ACC112 (cell line): ENCODE data around the gene PDE3B.
"Not testable (repeated sequence)": the region's sequence is repeated elsewhere in the genome, so short reads cannot be mapped to it uniquely, and the experiment has no call there.

Experiments used
- H2AFZ ChIP-seq: fragments of 200-600 bp; sonication (generic); one replicate; pipeline ENCODE4 v1.6.0; 2017; ENCODE audit warnings: antibody characterized with exemption, low read length; ENCODE audit not compliant: unreplicated experiment
- H3K27ac ChIP-seq: fragments of 200-600 bp; sonication (generic); 2 replicates; pipeline ENCODE4 v1.5.1; 2014; ENCODE audit warnings: low read depth, mild to moderate bottlenecking, antibody characterized with exemption, low read length, moderate library complexity
- H3K27me3 ChIP-seq: fragments of 200-600 bp; sonication (generic); 2 replicates; pipeline ENCODE4 v1.6.1; 2014; ENCODE audit warnings: mild to moderate bottlenecking, antibody characterized with exemption, low read length, moderate library complexity, mixed read lengths; ENCODE audit not compliant: insufficient read depth
- H3K36me3 ChIP-seq: fragments of 200-600 bp; sonication (generic); 2 replicates; pipeline ENCODE4 v1.6.1; 2016; ENCODE audit warnings: mild to moderate bottlenecking, antibody characterized with exemption, low read length, moderate library complexity, mixed read lengths; ENCODE audit not compliant: insufficient read depth
- H3K4me1 ChIP-seq: fragments of 200-600 bp; sonication (generic); one replicate; pipeline ENCODE4 v1.6.1; 2016; ENCODE audit warnings: low read length, mixed read lengths; ENCODE audit not compliant: insufficient read depth, unreplicated experiment, control insufficient read depth
- H3K4me3 ChIP-seq: fragments of 200-600 bp; sonication (generic); 2 replicates; pipeline ENCODE4 v1.5.1; 2014; ENCODE audit warnings: mild to moderate bottlenecking, low read depth, low read length
- H3K79me2 ChIP-seq: fragments of 200-600 bp; sonication (generic); one replicate; pipeline ENCODE4 v1.6.0; 2016; ENCODE audit warnings: low read length; ENCODE audit not compliant: control insufficient read depth, unreplicated experiment, insufficient read depth

The PDE3B gene

GRCh38 chr11:14677146-14677545 is 33.5 kb downstream of the PDE3B start:
- Histone ChIP-seq H2AFZ (no peak overlapping the region), H3K79me2 (no peaks in the 10 kb centered on the region), H3K27me3 (no peaks in the 10 kb centered on the region), H3K4me3 (no peak overlapping the region), H3K36me3 (no peaks in the 10 kb centered on the region), H3K4me1 (no peaks in the 10 kb centered on the region), H3K27ac (no peak overlapping the region)

DNA sequence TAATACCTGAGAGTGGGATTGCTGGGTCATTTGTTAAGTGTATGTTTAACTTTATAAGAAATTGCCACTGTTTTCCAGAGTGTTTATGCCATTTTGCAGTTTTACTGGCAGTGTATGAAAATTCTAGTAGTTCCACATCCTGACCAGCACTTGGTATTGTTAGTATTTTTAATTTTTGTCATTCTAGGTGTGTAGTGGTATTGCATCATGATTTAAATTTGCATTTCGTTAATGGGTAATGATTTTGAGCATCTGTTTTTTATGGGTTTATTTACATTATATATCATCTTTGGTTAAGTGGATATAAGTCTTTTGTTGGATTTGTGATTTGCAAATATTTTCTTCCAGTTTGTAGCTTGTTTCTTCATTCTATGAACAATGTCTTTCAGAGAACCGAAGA is 34.7 kb downstream of the PDE3B start:
- Histone ChIP-seq H3K27me3 (no peaks in the 10 kb centered on the region), H3K27ac (no peak overlapping the region), H3K36me3 (no peaks in the 10 kb centered on the region), H2AFZ (no peak overlapping the region), H3K79me2 (no peaks in the 10 kb centered on the region), H3K4me1 (no peaks in the 10 kb centered on the region), H3K4me3 (no peak overlapping the region)

DNA sequence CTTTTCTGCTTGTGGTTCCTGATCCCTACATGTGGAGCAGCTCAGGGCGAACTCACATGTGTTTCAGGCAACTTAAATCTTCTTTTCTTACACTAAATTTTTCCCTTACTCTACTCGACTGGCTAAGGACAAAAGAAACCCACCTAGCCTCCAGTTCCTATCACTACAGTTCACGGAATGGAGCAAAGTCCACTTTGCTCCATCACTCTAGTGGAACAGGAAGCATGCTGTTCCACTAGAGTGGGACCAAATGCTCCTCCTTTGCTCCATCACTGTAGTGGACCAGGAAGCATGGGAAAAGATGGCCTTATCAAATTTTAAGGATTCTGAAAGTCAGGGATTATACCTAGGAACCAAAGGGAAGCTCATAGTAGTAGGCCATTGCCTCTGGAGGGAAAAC is 36.1 kb downstream of the PDE3B start:
- H2AFZ ChIP-seq, result no peak overlapping the region
- H3K79me2 ChIP-seq, result no peaks in the 10 kb centered on the region
- H3K36me3 ChIP-seq, result no peaks in the 10 kb centered on the region
- no peak overlapping the region for H3K27ac ChIP-seq
- no peaks in the 10 kb centered on the region for H3K4me1 ChIP-seq
- no peak overlapping the region for H3K4me3 ChIP-seq
- no peaks in the 10 kb centered on the region for H3K27me3 ChIP-seq

GRCh38 chr11:14684234-14684915 is 40.8 kb downstream of the PDE3B start:
- H3K4me3 ChIP-seq, H3K27ac ChIP-seq, H3K4me1 ChIP-seq, H3K27me3 ChIP-seq, H3K36me3 ChIP-seq, H3K79me2 ChIP-seq, H2AFZ ChIP-seq: not testable (repeated sequence)

GRCh38 chr11:14687456-14687855 is 43.9 kb downstream of the PDE3B start:
- H3K4me3 ChIP-seq, result no peak overlapping the region
- H2AFZ ChIP-seq, result no peak overlapping the region
- H3K4me1 ChIP-seq, result no peaks in the 10 kb centered on the region
- H3K27me3 ChIP-seq, result no peaks in the 10 kb centered on the region
- H3K36me3 ChIP-seq, result no peaks in the 10 kb centered on the region
- H3K79me2 ChIP-seq, result no peaks in the 10 kb centered on the region
- no peak overlapping the region for H3K27ac ChIP-seq

- H3K27me3 ChIP-seq, result no peaks in the 10 kb centered on the region
- no peaks in the 10 kb centered on the region for H3K4me1 ChIP-seq
- H3K4me3 ChIP-seq, result no peak overlapping the region
- no peak overlapping the region for H3K27ac ChIP-seq
- H3K36me3 ChIP-seq, result no peaks in the 10 kb centered on the region
- no peaks in the 10 kb centered on the region for H3K79me2 ChIP-seq
- no peak overlapping the region for H2AFZ ChIP-seq
These were observed 44.5 kb downstream of the PDE3B start for GRCh38 chr11:14687943-14688627.

- H3K79me2 ChIP-seq, H3K36me3 ChIP-seq, H2AFZ ChIP-seq, H3K4me3 ChIP-seq, H3K4me1 ChIP-seq, H3K27ac ChIP-seq: not testable (repeated sequence)
- peaks cover 16% of the 10 kb centered on the region; the same call in 1 of the 2 replicates for H3K27me3 ChIP-seq
These were observed 52.1 kb downstream of the PDE3B start for GRCh38 chr11:14695656-14696055.

DNA sequence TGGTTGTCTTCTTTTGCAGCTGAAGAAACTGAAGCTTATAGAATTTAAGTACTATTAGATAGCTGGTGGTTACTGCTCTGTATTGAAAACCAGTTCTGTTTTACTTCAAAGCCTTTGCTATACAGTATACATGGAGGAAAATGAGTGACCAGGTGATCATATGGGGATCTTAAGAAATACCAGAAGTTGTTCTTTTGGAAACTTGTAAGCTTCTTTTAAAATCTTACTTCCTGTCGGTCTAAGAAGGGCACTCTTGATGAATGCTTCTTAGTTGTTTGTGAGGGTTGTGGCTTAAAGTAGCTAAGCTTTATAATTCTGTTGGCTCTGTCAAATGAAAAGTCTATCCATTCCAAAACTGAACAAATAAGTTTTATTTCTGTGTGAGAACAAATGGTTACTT is 55.2 kb downstream of the PDE3B start:
- no peaks in the 10 kb centered on the region for H3K79me2 ChIP-seq

DNA sequence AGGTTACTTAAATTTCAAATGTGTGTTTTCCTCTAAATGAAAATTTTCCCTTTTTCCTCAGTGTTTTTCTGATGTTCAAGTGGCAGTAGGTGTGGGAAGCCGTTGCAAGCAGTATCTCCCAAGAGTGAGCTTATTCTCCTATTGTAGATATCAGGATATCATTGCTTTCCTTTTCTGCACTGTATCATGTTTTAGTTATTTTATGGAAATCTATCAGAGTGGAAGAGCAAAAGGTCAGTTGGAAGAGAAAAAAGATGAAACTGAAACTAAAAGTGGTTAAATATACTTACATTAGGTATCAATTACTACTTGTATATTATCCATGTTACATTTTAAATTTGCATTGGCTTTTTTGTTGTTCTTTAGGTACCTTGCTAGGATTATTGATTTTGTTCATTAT is 57.0 kb downstream of the PDE3B start:
- no peaks in the 10 kb centered on the region for H3K79me2 ChIP-seq
- peaks cover 11% of the 10 kb centered on the region; the same call in 1 of the 2 replicates for H3K27me3 ChIP-seq
- no peak overlapping the region for H2AFZ ChIP-seq
- peak overlapping the region; percentile 40 for H3K4me3 ChIP-seq
- no peaks in the 10 kb centered on the region for H3K4me1 ChIP-seq
- no peaks in the 10 kb centered on the region for H3K36me3 ChIP-seq
- H3K27ac ChIP-seq, result no peak overlapping the region

More for the DNA sequence above, 55.2 kb downstream of the PDE3B start:
- Histone ChIP-seq H3K27ac (no peak overlapping the region), H3K4me3 (no peak overlapping the region), H2AFZ (no peak overlapping the region), H3K36me3 (no peaks in the 10 kb centered on the region), H3K4me1 (no peaks in the 10 kb centered on the region), H3K27me3 (peaks cover 12% of the 10 kb centered on the region; the same call in 1 of the 2 replicates)

- no peaks in the 10 kb centered on the region for H3K4me1 ChIP-seq
- no peaks in the 10 kb centered on the region for H3K36me3 ChIP-seq
- peaks cover 27% of the 10 kb centered on the region for H3K27me3 ChIP-seq
- H3K79me2 ChIP-seq, result no peaks in the 10 kb centered on the region
- H2AFZ ChIP-seq, result no peak overlapping the region
- H3K4me3 ChIP-seq, result no peak overlapping the region
- H3K27ac ChIP-seq, result no peak overlapping the region
These were observed 59.2 kb downstream of the PDE3B start for GRCh38 chr11:14702760-14703159.

DNA sequence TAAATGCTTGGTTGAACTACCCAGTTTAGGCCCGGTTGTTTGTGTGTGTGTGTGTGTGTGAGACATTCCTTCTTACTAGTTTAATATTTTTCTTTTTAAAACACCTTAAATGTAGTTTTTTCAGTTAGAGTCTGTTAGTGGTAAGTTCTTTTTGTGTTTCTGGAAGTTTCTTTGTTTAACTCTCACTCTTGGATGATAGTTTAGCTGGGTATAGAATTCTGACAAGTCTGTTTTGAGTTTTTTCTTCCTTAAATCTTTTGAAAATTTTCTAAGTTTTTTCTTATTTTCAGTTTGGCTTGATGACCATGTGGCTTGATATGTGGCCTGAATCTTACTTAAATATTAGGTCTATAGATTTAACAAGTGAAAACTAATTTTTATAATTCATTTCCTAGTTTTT is 60.1 kb downstream of the PDE3B start:
- no peak overlapping the region for H2AFZ ChIP-seq
- no peaks in the 10 kb centered on the region for H3K4me1 ChIP-seq
- no peaks in the 10 kb centered on the region for H3K36me3 ChIP-seq
- no peak overlapping the region for H3K4me3 ChIP-seq
- H3K79me2 ChIP-seq, result no peaks in the 10 kb centered on the region
- H3K27me3 ChIP-seq, result peaks cover 31% of the 10 kb centered on the region
- H3K27ac ChIP-seq, result no peak overlapping the region
